ENCODE data around the gene FOXP4.

The FOXP4 gene

GRCh38 chr6:41625442-41625841 is 79.3 kb downstream of the FOXP4 start:
- no peak for DNase-seq (ENCODE audit: low read depth in 2 of 2)

- no peak for DNase-seq (ENCODE audit: low read depth in 2 of 2)
Observed at GRCh38 chr6:41626022-41626421, 79.8 kb downstream of the FOXP4 start.

GRCh38 chr6:41626917-41627316 is 80.7 kb downstream of the FOXP4 start:
- no peak for DNase-seq (ENCODE audit: low read depth in 2 of 2)

GRCh38 chr6:41629128-41629527 is 82.9 kb downstream of the FOXP4 start:
- no peak for DNase-seq (ENCODE audit: low read depth in 2 of 2)

- DNase-seq (ENCODE audit: low read depth in 2 of 2) = no peak
Observed at GRCh38 chr6:41630069-41630468, 83.9 kb downstream of the FOXP4 start.

- no peak for DNase-seq (ENCODE audit: low read depth in 2 of 2)
Observed at GRCh38 chr6:41630946-41631345, 84.8 kb downstream of the FOXP4 start.

- no peak for DNase-seq (ENCODE audit: low read depth in 2 of 2)
Observed at GRCh38 chr6:41633056-41633634, 87.0 kb downstream of the FOXP4 start.

- DNase-seq (ENCODE audit: low read depth in 2 of 2) = no peak
Observed at GRCh38 chr6:41634657-41635056, 88.5 kb downstream of the FOXP4 start.

GRCh38 chr6:41635365-41635764 is 89.2 kb downstream of the FOXP4 start:
- DNase-seq (ENCODE audit: low read depth in 2 of 2) = no peak

GRCh38 chr6:41636833-41637193 is 90.6 kb downstream of the FOXP4 start:
- DNase-seq (ENCODE audit: low read depth in 2 of 2) = no peak

GRCh38 chr6:41637194-41638001 is 91.2 kb downstream of the FOXP4 start:
- no peak for DNase-seq (ENCODE audit: low read depth in 2 of 2)

GRCh38 chr6:41638002-41638934 is 92.1 kb downstream of the FOXP4 start, which contains the start of gene MDFI:
MDFI (plus strand) TSS chr6:41638468; CDS start chr6:41638750, 282 bp downstream.
- DNase-seq (ENCODE audit: low read depth in 2 of 2) = no peak

GRCh38 chr6:41638935-41639808 is 93.0 kb downstream of the FOXP4 start:
- no peak for DNase-seq (ENCODE audit: low read depth in 2 of 2)

- no peak for DNase-seq (ENCODE audit: low read depth in 2 of 2)
Observed at GRCh38 chr6:41639809-41640371, 93.7 kb downstream of the FOXP4 start.

GRCh38 chr6:41640426-41640825 is 94.2 kb downstream of the FOXP4 start:
- no peak for DNase-seq (ENCODE audit: low read depth in 2 of 2)

GRCh38 chr6:41641352-41641925 is 95.3 kb downstream of the FOXP4 start:
- DNase-seq (ENCODE audit: low read depth in 2 of 2) = no peak

GRCh38 chr6:41642090-41642959 is 96.1 kb downstream of the FOXP4 start:
- no peak for DNase-seq (ENCODE audit: low read depth in 2 of 2)

GRCh38 chr6:41642960-41643898 is 97.0 kb downstream of the FOXP4 start:
- DNase-seq (ENCODE audit: low read depth in 2 of 2) = no peak

GRCh38 chr6:41643899-41644269 is 97.7 kb downstream of the FOXP4 start:
- DNase-seq (ENCODE audit: low read depth in 2 of 2) = no peak

Data from activated CD8-positive, alpha-beta memory T cell treated with anti-CD3 and anti-CD28 coated beads for 4 hours (primary cell).